Fibroblast of gingiva (primary cell): ENCODE data around the gene GADD45A.
"Not testable (repeated sequence)": the region's sequence is repeated elsewhere in the genome, so short reads cannot be mapped to it uniquely, and the experiment has no call there.

Experiments used
- DNase-seq: peaks from one replicate; pipeline ENCODE4 v3.0.0-alpha.2; 2011; ENCODE audit warnings: low read depth

GADD45A gene

GRCh38 chr1:67685067-67685557 lies at the start of gene GADD45A:
Gene GADD45A, plus strand, starts transcription at chr1:67685201. Its CDS starts 294 bp downstream, at chr1:67685495.
- peak; percentile 100 for DNase-seq

- no peak for DNase-seq
Observed at GRCh38 chr1:67636146-67636545, 48.9 kb upstream of the GADD45A start.

- DNase-seq: no peak
Observed at GRCh38 chr1:67639361-67639760, 45.6 kb upstream of the GADD45A start.

GRCh38 chr1:67642629-67643028 lies 42.4 kb upstream of the GADD45A start:
- DNase-seq: no peak

- no peak for DNase-seq
Observed at GRCh38 chr1:67644566-67644965, 40.4 kb upstream of the GADD45A start.

GRCh38 chr1:67645495-67646144 lies 39.4 kb upstream of the GADD45A start:
- DNase-seq: peak; percentile 87

- peak; percentile 85 for DNase-seq
Observed at GRCh38 chr1:67646145-67647035, 38.6 kb upstream of the GADD45A start.

- peak; percentile 66 for DNase-seq
Observed at GRCh38 chr1:67647036-67647798, 37.8 kb upstream of the GADD45A start.

GRCh38 chr1:67647814-67648358 lies 37.1 kb upstream of the GADD45A start:
- no peak for DNase-seq

GRCh38 chr1:67648582-67649326 lies 36.2 kb upstream of the GADD45A start:
- no peak for DNase-seq

GRCh38 chr1:67650061-67650460 lies 34.9 kb upstream of the GADD45A start:
- peak; percentile 23 for DNase-seq

- DNase-seq: no peak
Observed at GRCh38 chr1:67651031-67651430, 34.0 kb upstream of the GADD45A start.

- peak; percentile 88 for DNase-seq
Observed at GRCh38 chr1:67652800-67653199, 32.2 kb upstream of the GADD45A start.

GRCh38 chr1:67653304-67653703 lies 31.7 kb upstream of the GADD45A start:
- DNase-seq: no peak

GRCh38 chr1:67655581-67655980 lies 29.4 kb upstream of the GADD45A start:
- no peak for DNase-seq

- DNase-seq: not testable (repeated sequence)
Observed at GRCh38 chr1:67657152-67657551, 27.8 kb upstream of the GADD45A start.

GRCh38 chr1:67659229-67659628 lies 25.8 kb upstream of the GADD45A start:
- no peak for DNase-seq

GRCh38 chr1:67662884-67663283 lies 22.1 kb upstream of the GADD45A start:
- no peak for DNase-seq

GRCh38 chr1:67664048-67664447 lies 21.0 kb upstream of the GADD45A start:
- DNase-seq: no peak

GRCh38 chr1:67665307-67665706 lies 19.7 kb upstream of the GADD45A start:
- DNase-seq: not testable (repeated sequence)

- DNase-seq: no peak
Observed at GRCh38 chr1:67666636-67667035, 18.4 kb upstream of the GADD45A start.
